Glutamatergic neuron (in vitro differentiated cells): Measurements from ENCODE around the gene CTNND2. TPM values are rescaled to one million over a fixed set of nuclear protein-coding genes. Genes with fewer than 3 reads are reported as not detected.

Source experiments
- DNase-seq: peaks from one replicate; pipeline ENCODE4 v3.0.0; 2022
- H3K27ac Mint-ChIP-seq: one replicate; pipeline ENCODE4 v1.8.0; 2020; ENCODE audit warnings: mild to moderate bottlenecking, mixed read lengths, inconsistent platforms; ENCODE audit not compliant: unreplicated experiment
- H3K27me3 Mint-ChIP-seq: one replicate; pipeline ENCODE4 v1.8.0; 2020; ENCODE audit warnings: mild to moderate bottlenecking, moderate library complexity, mixed read lengths, inconsistent platforms; ENCODE audit not compliant: unreplicated experiment
- H3K36me3 Mint-ChIP-seq: one replicate; pipeline ENCODE4 v1.8.0; 2020; ENCODE audit warnings: mild to moderate bottlenecking, mixed read lengths, inconsistent platforms; ENCODE audit not compliant: unreplicated experiment
- H3K4me1 Mint-ChIP-seq: one replicate; pipeline ENCODE4 v1.8.0; 2020; ENCODE audit warnings: mild to moderate bottlenecking, low read depth, mixed read lengths, inconsistent platforms; ENCODE audit not compliant: unreplicated experiment
- H3K4me3 Mint-ChIP-seq: one replicate; pipeline ENCODE4 v1.8.0; 2020; ENCODE audit warnings: mild to moderate bottlenecking, mixed read lengths, inconsistent platforms; ENCODE audit not compliant: unreplicated experiment
- H3K9me3 Mint-ChIP-seq: one replicate; pipeline ENCODE4 v1.8.0; 2020; ENCODE audit warnings: mild to moderate bottlenecking, moderate library complexity, mixed read lengths, inconsistent platforms; ENCODE audit not compliant: unreplicated experiment
- CTCF ChIP-seq: fragments of 200-600 bp; sonication (generic); IDR thresholded peaks from one replicate; pipeline ENCODE4 v1.5.0; 2021; ENCODE audit not compliant: partially characterized antibody, unreplicated experiment
- long read RNA-seq: library from polyadenylated mRNA; unstranded; transcript quantifications from one replicate; pipeline ENCODE4 v2.0.0, GENCODE V29; 2020; ENCODE audit not compliant: unreplicated experiment
- total RNA-seq: library from RNA; stranded (reverse); fragmentation: NEBNext Ultra II Directional; extraction: Animal tissue kit (Norgen Biotek cat#: 25700); gene quantifications from one replicate; pipeline ENCODE4 v1.2.1, GENCODE V29; 2021; ENCODE audit not compliant: unreplicated experiment

Gene CTNND2
- 134 TPM for total RNA-seq
- long read RNA-seq, partial matches to known transcripts = 3 of 7 reads
- long read RNA-seq, other reads (novel, unspliced or antisense) = 4 of 7 reads

DNA sequence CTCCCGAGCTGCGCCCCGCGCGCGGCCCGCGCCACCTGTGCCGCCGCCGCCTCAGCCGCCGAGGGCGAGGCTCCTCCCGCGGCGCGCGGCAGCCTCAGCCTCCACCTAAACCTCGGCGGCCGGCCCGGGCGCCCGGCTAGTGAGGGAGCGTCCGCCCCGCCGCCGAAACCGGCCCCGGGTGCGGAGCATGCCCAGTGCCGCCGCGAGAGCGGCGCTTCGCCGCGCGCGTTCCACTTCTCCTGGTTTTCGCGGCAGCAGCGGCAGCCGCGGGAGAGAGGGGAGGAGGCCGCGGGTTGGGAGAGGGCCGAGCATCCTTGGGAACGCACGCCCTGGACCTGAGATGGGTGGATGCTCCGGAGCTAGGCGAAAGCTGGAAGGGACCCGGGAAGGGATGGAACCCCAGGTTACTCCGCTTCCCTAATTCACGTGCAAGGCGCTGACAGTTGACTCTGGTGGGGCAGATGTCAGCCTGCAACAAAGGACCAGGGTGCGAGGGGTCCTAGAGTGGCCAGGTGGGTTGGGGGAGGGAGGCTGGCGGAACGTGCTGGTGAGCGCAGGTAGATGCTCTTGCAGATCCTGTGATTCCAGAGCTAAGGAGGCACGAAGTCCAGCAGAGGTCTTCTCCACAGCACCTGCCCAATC is at the start of gene CTNND2:
TSS of gene CTNND2 (minus strand) at position 182 of the 642 bp plus-strand sequence. CDS start 593 bp downstream, outside the sequence.
- peak within 1 kb of the TSS; percentile 97 for H3K4me3 Mint-ChIP-seq
- DNase-seq = peak; percentile 94
- TF ChIP-seq CTCF = no peak
- H3K27me3 Mint-ChIP-seq = peaks cover 9% of the 10 kb centered on the region
- no peaks in the 10 kb centered on the region for H3K36me3 Mint-ChIP-seq
- peaks cover 13% of the 10 kb centered on the region for H3K4me1 Mint-ChIP-seq
- H3K9me3 Mint-ChIP-seq = peaks cover 9% of the 10 kb centered on the region
- peak within 1 kb of the TSS; percentile 89 for H3K27ac Mint-ChIP-seq

DNA sequence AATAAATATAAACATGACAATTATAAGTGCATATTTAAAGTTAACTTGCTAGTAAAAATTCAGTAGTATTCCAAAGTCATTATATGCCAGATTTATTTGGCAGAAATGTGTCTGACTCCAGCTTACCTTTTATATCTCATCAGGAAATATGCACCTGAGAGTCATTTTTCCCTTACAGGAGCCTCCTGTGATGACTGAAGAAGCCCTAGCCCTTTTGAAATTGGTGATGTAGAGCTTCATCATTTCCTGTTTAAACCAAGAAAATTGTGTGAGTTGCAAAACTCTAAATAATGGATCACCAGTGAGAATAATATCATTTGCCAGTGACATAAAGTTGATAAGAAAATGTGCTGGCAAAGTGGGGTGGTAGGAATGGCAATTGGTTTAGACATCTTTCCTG is 42.1 kb upstream of the CTNND2 start:
- Mint-ChIP-seq H3K4me1 (no peaks in the 10 kb centered on the region), H3K27me3 (peaks cover 2% of the 10 kb centered on the region), H3K9me3 (no peaks in the 10 kb centered on the region), H3K27ac (no peak overlapping the region), H3K4me3 (no peak overlapping the region), H3K36me3 (no peaks in the 10 kb centered on the region)
- TF ChIP-seq CTCF = no peak
- DNase-seq = no peak

DNA sequence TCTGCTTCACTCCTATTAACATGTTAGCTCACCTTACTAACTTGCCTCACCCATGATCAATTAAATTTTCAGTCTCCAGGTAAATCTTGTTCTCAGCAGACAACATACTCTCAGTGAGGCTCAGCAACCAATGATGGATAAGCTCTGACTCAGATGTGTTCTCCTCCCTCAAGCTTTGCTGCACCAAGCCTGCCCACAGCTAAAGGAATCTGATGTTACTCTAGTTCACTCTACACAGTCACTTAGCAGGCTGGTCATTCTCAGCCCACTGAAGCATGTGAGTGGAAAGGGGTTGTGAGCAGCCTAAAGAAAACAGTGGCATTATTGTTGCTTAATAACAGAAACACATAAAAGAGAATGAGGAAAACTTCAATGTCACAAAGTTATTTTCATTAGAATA is 37.3 kb upstream of the CTNND2 start:
- Mint-ChIP-seq H3K36me3 (no peaks in the 10 kb centered on the region), H3K9me3 (no peaks in the 10 kb centered on the region), H3K27ac (no peak overlapping the region), H3K27me3 (no peaks in the 10 kb centered on the region), H3K4me1 (no peaks in the 10 kb centered on the region), H3K4me3 (no peak overlapping the region)
- DNase-seq = no peak
- TF ChIP-seq CTCF = no peak

DNA sequence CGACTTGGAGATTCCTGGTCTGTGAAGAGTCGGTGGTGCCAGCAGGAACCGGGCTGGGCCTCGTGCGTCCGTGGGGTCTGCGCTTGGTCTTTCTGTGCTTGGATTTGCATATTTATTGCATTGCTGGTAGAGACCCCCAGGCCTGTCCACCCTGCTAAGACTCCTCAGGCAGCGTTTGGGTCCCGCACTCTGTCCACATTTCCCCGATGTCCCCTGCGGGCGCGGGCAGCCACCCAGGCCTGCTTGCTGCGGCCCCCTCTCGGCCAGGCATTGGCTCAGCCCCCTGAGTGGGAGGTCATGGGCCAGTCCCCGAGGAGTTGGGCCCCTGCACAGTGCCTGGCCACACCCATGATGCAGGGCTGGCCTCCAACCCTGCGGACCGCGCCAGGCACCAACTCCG is 27.4 kb upstream of the CTNND2 start:
- no peak for DNase-seq
- TF ChIP-seq CTCF = no peak
- Mint-ChIP-seq H3K4me1 (peaks cover 3% of the 10 kb centered on the region), H3K9me3 (no peaks in the 10 kb centered on the region), H3K36me3 (peaks cover 4% of the 10 kb centered on the region), H3K27me3 (no peaks in the 10 kb centered on the region), H3K4me3 (no peak overlapping the region), H3K27ac (no peak overlapping the region)

DNA sequence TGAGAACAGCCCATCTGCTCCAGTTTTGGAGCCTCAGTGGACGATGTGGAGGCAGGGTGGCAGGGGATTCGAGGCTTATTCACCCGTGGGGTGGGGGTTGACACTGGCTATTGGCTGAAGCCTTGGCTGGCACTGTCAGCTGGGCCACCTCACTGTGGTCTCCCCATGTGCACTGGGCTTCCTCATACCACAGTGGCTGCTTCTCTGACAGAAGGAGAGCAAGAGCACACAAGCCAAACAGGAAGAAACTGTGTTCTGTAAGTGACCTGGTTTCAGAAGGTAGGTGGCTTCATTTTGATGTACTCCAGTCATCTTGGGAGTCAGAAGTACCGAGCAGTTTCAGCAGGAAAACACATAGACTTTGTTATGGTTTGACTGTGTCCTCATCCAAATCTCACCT is 24.7 kb upstream of the CTNND2 start:
- no peak overlapping the region for H3K4me3 Mint-ChIP-seq
- H3K9me3 Mint-ChIP-seq = no peaks in the 10 kb centered on the region
- peaks cover 3% of the 10 kb centered on the region for H3K4me1 Mint-ChIP-seq
- H3K27ac Mint-ChIP-seq = no peak overlapping the region
- peaks cover 4% of the 10 kb centered on the region for H3K36me3 Mint-ChIP-seq
- no peak for TF ChIP-seq CTCF
- no peak for DNase-seq
- H3K27me3 Mint-ChIP-seq = no peaks in the 10 kb centered on the region
